Measurements from ENCODE around the gene CDH26.
"Not testable (repeated sequence)": the region's sequence is repeated elsewhere in the genome, so short reads cannot be mapped to it uniquely, and the experiment has no call there.

Gene CDH26

GRCh38 chr20:59942245-59942644 lies 16.0 kb upstream of the CDH26 start:
- no peak for DNase-seq

- no peak for DNase-seq
Measured at GRCh38 chr20:59944726-59945125, 13.5 kb upstream of the CDH26 start.

GRCh38 chr20:59945175-59945574 lies 13.0 kb upstream of the CDH26 start:
- DNase-seq = no peak

- DNase-seq = no peak
Measured at GRCh38 chr20:59945731-59946130, 12.5 kb upstream of the CDH26 start.

GRCh38 chr20:59947376-59947775 lies 10.8 kb upstream of the CDH26 start:
- no peak for DNase-seq

GRCh38 chr20:59948212-59948611 lies 10.0 kb upstream of the CDH26 start:
- DNase-seq = no peak

- DNase-seq = peak; percentile 48 to 62
Measured at GRCh38 chr20:59948828-59949720, 9.1 kb upstream of the CDH26 start.

- no peak for DNase-seq
Measured at GRCh38 chr20:59949911-59950310, 8.3 kb upstream of the CDH26 start.

GRCh38 chr20:59954718-59955117 lies 3.5 kb upstream of the CDH26 start:
- no peak for DNase-seq

GRCh38 chr20:59955131-59955796 lies 3.0 kb upstream of the CDH26 start:
- peak; percentile 39 to 46 for DNase-seq

GRCh38 chr20:59957568-59957967 lies 655 bp upstream of the CDH26 start:
- not testable (repeated sequence) for DNase-seq

- no peak for DNase-seq
Measured at GRCh38 chr20:59958626-59959025, 403 bp downstream of the CDH26 start.

GRCh38 chr20:59961423-59961822 lies 3.2 kb downstream of the CDH26 start:
- no peak for DNase-seq

- DNase-seq = no peak
Measured at GRCh38 chr20:59962155-59962554, 3.9 kb downstream of the CDH26 start.

GRCh38 chr20:59966428-59966827 lies 8.2 kb downstream of the CDH26 start:
- no peak for DNase-seq

GRCh38 chr20:59971428-59971827 lies 13.2 kb downstream of the CDH26 start:
- DNase-seq = no peak

GRCh38 chr20:59972037-59972801 lies 14.0 kb downstream of the CDH26 start:
- no peak for DNase-seq

- DNase-seq = no peak
Measured at GRCh38 chr20:59976156-59976782, 18.0 kb downstream of the CDH26 start.

- no peak for DNase-seq
Measured at GRCh38 chr20:59977086-59977485, 18.9 kb downstream of the CDH26 start.

- no peak for DNase-seq
Measured at GRCh38 chr20:59983076-59983475, 24.9 kb downstream of the CDH26 start.

- DNase-seq = no peak
Measured at GRCh38 chr20:59984541-59984940, 26.3 kb downstream of the CDH26 start.

GRCh38 chr20:59985164-59985563 lies 26.9 kb downstream of the CDH26 start:
- DNase-seq = no peak

- DNase-seq = peak; percentile 22 to 41
Measured at GRCh38 chr20:59985864-59986263, 27.6 kb downstream of the CDH26 start.
